Measurements from ENCODE around the gene AHDC1. TPM values are rescaled to one million over a fixed set of nuclear protein-coding genes. Genes with fewer than 3 reads are reported as not detected.

The AHDC1 gene
- total and polyA plus RNA-seq, 9 of the 15 experiments (the other 6 are each of a cell fraction or from before 2014, with no cell fraction given), result 0.21 to 36.4 (median 4.7) TPM

DNA sequence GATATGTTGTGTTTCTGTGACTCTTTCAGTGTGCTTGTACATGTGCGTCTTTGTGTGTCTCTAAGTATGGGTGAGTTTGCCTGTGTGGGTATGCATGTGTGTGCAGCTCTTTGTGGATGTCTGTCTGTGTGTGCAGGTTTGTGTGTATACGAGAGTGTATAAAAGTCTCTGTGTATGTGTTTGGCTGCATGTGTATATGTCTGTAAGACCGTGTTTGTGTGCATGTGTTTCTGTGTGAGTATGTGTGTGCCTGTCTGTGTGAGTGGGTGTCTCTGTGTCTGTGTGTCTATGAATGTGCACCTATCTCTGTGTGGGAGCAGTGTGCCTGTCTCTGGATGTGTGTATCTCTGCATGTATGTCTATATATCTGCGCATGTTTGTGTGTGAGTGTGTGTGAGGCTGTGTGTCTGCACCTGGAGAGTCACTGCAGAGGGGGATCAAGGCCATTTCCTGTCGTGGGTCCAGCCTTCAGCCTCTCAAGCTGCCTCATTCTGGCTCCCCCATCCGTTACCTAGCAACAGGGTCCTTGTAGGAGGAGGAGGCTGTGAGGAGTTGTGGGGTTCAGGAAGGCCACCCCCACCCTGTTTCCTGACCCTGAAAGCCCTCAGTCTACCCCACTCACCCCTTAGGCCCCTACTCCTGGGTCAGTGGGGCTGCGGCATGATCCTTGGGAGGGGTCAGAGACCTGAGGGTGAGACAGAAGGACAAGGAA, 20.7 kb upstream of the AHDC1 start:
- ChIA-PET POLR2A (interaction anchor here (0.5 to 0.7 kb wide), 2 partner anchors 38 to 65 kb away, joined by 3 read pairs; no protein-coding TSS in a partner anchor), CTCF (ENCODE audit: low intra/inter-chr PET ratio) (no interaction called here)
- no TSS peak for BruUV-seq (replicated peaks)
- DNase-seq (ENCODE audit: extremely low read depth in 1 of 4, low spot score in 3 of 4) (no peak), FAIRE-seq (peak; percentile 29), ATAC-seq (no peak)
- intact Hi-C loops (cut with micrococcal nuclease), result no loop called here
- H3K79me2 ChIP-seq (ENCODE audit: control insufficient read depth, insufficient read depth, low read length), result no peaks in the 10 kb centered on the region
- H3K27me3 ChIP-seq (ENCODE audit: control insufficient read depth in 2 of 2, insufficient read depth in 2 of 2, low read length in 2 of 2), result peaks cover 2 to 11% of the 10 kb centered on the region in 2 experiments; a peak in 2 of 5 replicates
- H2AFZ ChIP-seq (ENCODE audit: low read depth, low read length), result no peak overlapping the region
- H3K9ac ChIP-seq (ENCODE audit: insufficient read depth in 1 of 2, low read depth in 2 of 2, low read length in 2 of 2), result peak overlapping the region in 1 of 2 experiments; percentile 31; a peak in 1 of 4 replicates
- H3K36me3 ChIP-seq (ENCODE audit: control insufficient read depth, insufficient read depth, low read length), result no peaks in the 10 kb centered on the region
- H3K4me3 ChIP-seq, result no peak overlapping the region
- 0 out of 2 replicates have a peak, but pooled peaks cover 3% of the 10 kb centered on the region for H4K20me1 ChIP-seq (replicated peaks; ENCODE audit: control insufficient read depth, insufficient read depth, low read length)
- no peaks in the 10 kb centered on the region for H3K9me1 ChIP-seq (ENCODE audit: control insufficient read depth, insufficient read depth, low read length)
- peaks cover 6 to 7% of the 10 kb centered on the region in 2 experiments for H3K4me1 ChIP-seq (replicated peaks in 1 of 2; ENCODE audit: control insufficient read depth in 2 of 2, insufficient read depth in 2 of 2, low read length in 2 of 2)
- H3K9me3 ChIP-seq (replicated peaks; ENCODE audit: control insufficient read depth, insufficient read depth, low read depth, low read length), result no peaks in the 10 kb centered on the region
- in situ Hi-C loops (cut with MboI), result loop anchor here (25.0 kb wide), 1 partner anchor 512 kb away; no protein-coding TSS in a partner anchor
- no peak overlapping the region for H3K27ac ChIP-seq (ENCODE audit: extremely low read depth, low read depth, low read length)
- WGBS (ENCODE audit: insufficient coverage, low coverage, missing lambda C conversion rate), result 12% methylated on average over 7 of the region's 7 CpGs
- TF ChIP-seq MCM7 (IDR thresholded peaks at IDR 0.05) (0 out of 4 replicates have a peak, but pooled peaks of 1 of the 2 experiments have one; percentile 31), RFX7 (CRISPR knock-in tag; IDR thresholded peaks at IDR 0.05) (no peak), RFX1 (IDR thresholded peaks at IDR 0.05) (peak; percentile 85)
- no peak overlapping the region for H3K4me2 ChIP-seq (ENCODE audit: insufficient read depth, low read length)

Data from K562 (cell line).